RWPE2 (cell line): Measurements from ENCODE around the gene CFAP100.

ENCODE experiments used
- ATAC-seq: fragments of 200-7000 bp; cut with Tn5 transposase; 3 replicates; pipeline ENCODE4 v1.9.1; 2021; ENCODE audit warnings: low read depth
- DNase-seq: peaks from one replicate; pipeline ENCODE4 v3.0.0-alpha.2; 2020; ENCODE audit warnings: low spot score
- H3K27ac ChIP-seq: fragments of 450-650 bp; 2 replicates; pipeline ENCODE4 v1.5.1; 2017; ENCODE audit warnings: mild to moderate bottlenecking; ENCODE audit not compliant: poor library complexity, severe bottlenecking
- H3K27me3 ChIP-seq: fragments of 250-450 bp; sonication (Bioruptor Pico); 2 replicates; pipeline ENCODE4 v1.5.1; 2021; ENCODE audit warnings: mild to moderate bottlenecking, moderate library complexity; ENCODE audit not compliant: insufficient read depth, poor library complexity, severe bottlenecking
- H3K36me3 ChIP-seq: fragments of 250-450 bp; sonication (Bioruptor Pico); 2 replicates; pipeline ENCODE4 v1.5.1; 2020; ENCODE audit warnings: low read depth, mild to moderate bottlenecking, moderate library complexity
- H3K4me1 ChIP-seq: fragments of 250-450 bp; sonication (Bioruptor Pico); 2 replicates; pipeline ENCODE4 v1.5.1; 2021; ENCODE audit warnings: mild to moderate bottlenecking, moderate library complexity; ENCODE audit not compliant: insufficient read depth, poor library complexity, severe bottlenecking
- H3K4me3 ChIP-seq: fragments of 250-450 bp; sonication (Bioruptor Pico); 2 replicates; pipeline ENCODE4 v1.5.1; 2021; ENCODE audit warnings: mild to moderate bottlenecking, moderate library complexity; ENCODE audit not compliant: severe bottlenecking
- H3K9me3 ChIP-seq: fragments of 250-450 bp; sonication (Bioruptor Pico); 2 replicates; pipeline ENCODE4 v1.5.1; 2021; ENCODE audit warnings: mild to moderate bottlenecking, moderate library complexity; ENCODE audit not compliant: severe bottlenecking
- CTCF ChIP-seq: fragments of 450-650 bp; IDR thresholded peaks from one replicate; pipeline ENCODE4 v1.5.1; 2017; ENCODE audit warnings: mild to moderate bottlenecking, moderate library complexity; ENCODE audit not compliant: poor library complexity, severe bottlenecking

CFAP100 gene

GRCh38 chr3:126465928-126466544 is 71.3 kb downstream of the CFAP100 start:
- Histone ChIP-seq H3K4me1 (no peaks in the 10 kb centered on the region), H3K27me3 (no peaks in the 10 kb centered on the region), H3K4me3 (no peak overlapping the region), H3K36me3 (peaks cover 97% of the 10 kb centered on the region), H3K27ac (no peak overlapping the region), H3K9me3 (no peaks in the 10 kb centered on the region)
- peak; percentile 49 for DNase-seq
- no peak for ATAC-seq
- no peak for TF ChIP-seq CTCF

GRCh38 chr3:126466886-126467610 is 72.3 kb downstream of the CFAP100 start:
- Histone ChIP-seq H3K9me3 (no peaks in the 10 kb centered on the region), H3K36me3 (peaks cover 97% of the 10 kb centered on the region), H3K27ac (no peak overlapping the region), H3K27me3 (no peaks in the 10 kb centered on the region), H3K4me1 (peaks cover 4% of the 10 kb centered on the region), H3K4me3 (no peak overlapping the region)
- no peak for ATAC-seq
- no peak for TF ChIP-seq CTCF
- DNase-seq = peak; percentile 23

GRCh38 chr3:126467611-126467955 is 72.9 kb downstream of the CFAP100 start:
- TF ChIP-seq CTCF = no peak
- Histone ChIP-seq H3K4me1 (peaks cover 5% of the 10 kb centered on the region), H3K36me3 (peaks cover 92% of the 10 kb centered on the region), H3K27me3 (no peaks in the 10 kb centered on the region), H3K4me3 (no peak overlapping the region), H3K9me3 (no peaks in the 10 kb centered on the region), H3K27ac (no peak overlapping the region)
- DNase-seq (peak; percentile 16), ATAC-seq (no peak)

- H3K27me3 ChIP-seq = no peaks in the 10 kb centered on the region
- peaks cover 12% of the 10 kb centered on the region for H3K4me1 ChIP-seq
- H3K9me3 ChIP-seq = no peaks in the 10 kb centered on the region
- ATAC-seq (no peak), DNase-seq (peak; percentile 27)
- no peak for TF ChIP-seq CTCF
- H3K4me3 ChIP-seq = no peak overlapping the region
- H3K27ac ChIP-seq = no peak overlapping the region
- peaks cover 87% of the 10 kb centered on the region for H3K36me3 ChIP-seq
Measured at GRCh38 chr3:126468028-126468891, 73.6 kb downstream of the CFAP100 start.
